ENCODE measurements around the gene STAC.
"Not testable (repeated sequence)": the region's sequence is repeated elsewhere in the genome, so short reads cannot be mapped to it uniquely, and the experiment has no call there.

STAC gene

DNA sequence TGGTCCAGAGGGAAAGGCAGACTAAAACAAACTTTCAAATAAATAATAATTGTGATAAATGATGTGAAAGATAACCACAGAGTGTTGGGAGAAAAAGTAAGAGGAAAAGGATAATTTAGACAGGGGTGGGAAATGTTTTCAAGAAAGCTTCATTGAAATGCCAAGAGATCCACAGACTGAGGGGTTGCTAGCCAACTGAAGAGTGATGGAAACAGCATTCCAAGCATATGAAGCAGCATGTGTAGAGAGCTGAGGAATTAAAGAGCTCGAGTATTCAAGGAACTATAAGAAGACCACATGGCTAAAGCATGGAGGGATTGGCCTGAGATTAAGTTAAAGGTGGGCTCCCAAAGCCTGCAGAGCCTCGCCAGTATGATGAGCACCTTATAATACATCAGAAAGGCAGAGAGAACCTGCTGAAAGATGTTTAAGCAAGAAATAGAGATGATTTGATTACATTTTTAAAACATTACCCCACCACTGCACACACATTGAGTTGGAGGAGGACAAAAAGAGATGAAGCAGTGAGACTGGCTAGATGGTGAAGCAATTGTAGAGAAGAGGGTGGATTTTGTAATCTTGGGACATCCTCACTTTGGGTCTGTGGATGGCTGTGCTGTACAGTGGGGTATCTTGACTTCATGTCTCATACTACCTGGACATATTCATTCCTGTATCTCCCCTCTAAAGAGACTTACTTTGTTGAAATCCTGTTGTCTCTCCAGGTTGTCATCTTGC lies 100.8 kb downstream of the STAC start:
- DNase-seq = no peak

DNA sequence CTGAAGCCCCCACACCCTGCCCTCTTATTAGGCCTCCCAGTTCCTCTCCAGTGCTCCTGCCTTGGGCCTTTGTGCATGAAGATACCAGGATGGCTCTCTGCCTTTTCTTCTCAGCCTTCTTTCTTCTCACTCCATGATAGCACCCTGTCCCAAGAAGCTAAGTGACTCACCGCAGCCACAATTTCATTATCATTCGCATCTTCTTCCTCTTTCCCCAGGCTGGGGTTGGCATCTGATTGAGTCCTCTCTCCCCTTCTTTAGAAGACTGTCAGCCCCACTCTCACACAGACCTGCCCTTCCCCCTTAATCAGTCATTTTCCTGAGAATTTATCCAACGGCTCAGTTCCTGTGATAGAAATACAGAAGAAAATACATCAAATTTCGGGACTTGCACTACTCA lies 102.0 kb downstream of the STAC start:
- DNase-seq = no peak

DNA sequence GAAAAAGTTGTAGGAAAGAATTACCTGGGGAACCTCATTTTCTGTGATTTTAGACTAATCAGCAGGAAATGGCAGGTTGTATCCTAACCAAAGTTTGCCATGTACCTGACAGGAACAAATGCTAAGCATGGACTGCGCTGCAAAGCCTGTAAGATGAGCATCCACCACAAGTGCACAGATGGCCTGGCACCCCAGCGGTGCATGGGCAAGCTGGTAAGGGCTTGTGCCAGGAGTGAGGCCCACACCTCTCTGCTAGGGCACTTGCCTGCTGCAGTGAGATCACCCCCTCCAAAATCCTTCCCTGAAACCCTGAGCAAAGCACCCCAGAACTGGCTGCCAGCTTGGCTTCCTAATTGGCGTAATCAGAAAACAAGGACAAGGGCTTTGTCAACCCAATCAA lies 102.6 kb downstream of the STAC start:
- DNase-seq = no peak

DNA sequence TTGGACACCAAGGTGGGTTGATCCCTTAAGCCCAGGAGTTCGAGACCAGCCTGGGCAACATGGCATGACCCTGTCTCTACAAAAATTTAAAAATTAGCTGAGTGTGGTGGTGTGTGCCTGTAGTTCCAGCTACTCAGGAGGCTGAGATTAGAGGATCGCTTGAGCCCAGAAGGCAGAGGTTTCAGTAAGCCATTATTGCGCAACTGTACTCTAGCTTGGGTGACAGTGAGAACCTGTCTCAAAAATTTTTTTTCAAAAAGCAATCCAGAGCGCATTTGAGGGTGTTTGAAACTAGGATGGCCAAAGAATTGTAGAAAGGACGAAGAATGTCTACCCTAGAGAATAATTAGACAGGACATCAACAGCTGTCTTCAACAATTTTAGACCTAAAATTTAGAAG lies 103.4 kb downstream of the STAC start:
- no peak for DNase-seq

DNA sequence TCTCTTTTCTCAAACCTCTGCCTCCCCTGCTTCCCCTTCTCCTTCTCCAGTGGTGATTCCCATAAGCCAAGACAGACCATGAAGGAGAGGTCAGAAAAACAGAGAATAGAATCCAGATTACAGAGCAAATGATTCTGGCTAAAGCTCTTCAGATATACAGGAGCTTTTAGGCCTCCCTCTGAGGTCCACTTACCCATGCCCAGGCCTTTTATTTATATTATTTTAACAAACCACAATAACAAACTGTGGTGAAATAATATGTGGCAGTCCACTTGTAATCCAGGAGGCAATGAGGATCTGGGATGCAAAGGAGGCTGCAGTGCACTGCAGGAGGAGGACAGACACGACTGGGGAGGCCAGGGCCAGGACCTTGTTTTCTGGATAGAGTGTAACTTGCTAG lies 104.1 kb downstream of the STAC start:
- no peak for DNase-seq

DNA sequence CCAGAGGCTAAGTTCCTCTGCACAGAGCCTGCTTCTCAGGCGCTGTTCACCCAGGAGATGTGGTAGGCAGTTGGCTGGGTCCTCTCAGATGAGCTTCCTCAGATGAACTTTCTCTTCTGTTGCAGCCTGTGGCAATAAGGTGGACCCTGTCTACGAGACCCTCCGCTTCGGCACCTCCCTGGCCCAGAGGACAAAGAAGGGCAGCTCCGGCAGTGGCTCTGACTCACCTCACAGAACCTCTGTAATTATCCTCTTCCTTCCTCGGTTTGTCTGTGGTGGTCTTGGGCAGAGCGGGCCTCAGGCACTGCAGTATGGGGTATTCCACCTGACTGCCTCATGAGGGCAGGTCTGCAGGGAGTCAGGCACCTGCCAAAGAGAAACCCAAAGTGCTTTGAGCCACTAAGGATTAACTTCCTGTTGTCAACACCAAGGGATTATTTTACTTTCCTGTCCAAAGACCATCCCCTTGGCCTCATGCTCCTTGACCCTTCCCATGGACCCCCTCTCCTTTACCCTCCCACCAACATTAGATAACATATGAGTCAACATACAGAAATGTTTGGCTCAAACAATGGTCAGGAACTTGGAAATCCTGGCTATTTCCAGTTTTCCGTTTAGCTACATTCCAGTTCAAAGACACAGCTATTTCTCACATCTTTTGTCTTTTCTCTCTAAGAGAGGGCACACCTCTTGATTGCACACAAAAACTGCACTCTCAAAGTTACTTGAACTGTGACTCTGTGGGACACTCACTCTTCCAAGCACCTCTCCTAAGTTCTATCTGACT lies 105.9 kb downstream of the STAC start:
- DNase-seq = no peak

DNA sequence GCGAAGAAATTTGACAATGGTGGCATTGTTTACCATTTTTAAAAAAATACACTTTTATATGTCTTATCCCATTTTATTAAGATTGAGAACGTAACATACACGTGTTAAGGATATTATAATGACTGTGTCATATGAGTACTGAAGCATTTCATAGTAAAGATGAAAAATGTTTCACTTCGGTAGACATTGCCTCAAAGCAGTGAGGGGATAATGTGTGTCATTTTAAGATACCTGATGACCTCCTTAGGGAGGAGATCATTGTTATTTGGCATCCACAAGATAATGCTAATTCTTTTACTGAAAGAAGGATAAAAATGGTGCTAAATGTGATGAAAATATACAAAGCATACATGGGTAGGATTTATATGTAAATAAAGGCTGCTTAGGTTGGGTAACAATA lies 107.3 kb downstream of the STAC start:
- no peak for DNase-seq

DNA sequence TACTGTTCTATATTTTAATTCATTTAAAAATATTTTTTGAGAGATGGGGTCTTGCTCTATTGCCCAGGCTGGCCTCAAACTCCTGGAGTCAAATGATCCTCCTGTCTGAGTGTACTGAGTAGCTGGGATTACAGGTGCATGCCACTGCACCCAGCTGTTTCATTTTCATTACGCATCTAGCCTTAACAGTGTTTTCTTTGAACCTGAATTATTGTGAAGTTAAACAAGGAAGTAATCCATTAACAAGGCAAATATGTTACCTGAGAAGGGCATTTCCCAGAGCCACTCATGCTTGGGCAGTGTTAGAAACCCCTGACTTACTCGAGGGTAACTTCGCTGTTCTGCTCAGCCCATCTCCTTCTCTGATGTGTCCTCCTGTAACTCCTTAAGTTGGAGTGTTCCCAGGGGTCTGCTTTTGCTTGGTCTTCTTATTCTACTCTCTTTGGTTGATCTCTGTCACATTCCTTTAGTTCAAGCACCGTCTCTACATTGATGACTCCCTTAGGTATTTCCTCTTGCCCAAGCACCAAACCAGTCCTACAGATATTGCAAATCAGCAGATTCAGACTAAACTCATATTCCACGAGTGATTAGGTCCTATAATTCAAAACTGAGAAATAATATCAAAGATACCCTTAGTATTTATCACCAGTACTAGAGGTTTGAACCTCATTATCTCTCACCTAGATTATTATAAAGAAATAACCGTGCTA lies 107.9 kb downstream of the STAC start:
- no peak for DNase-seq

DNA sequence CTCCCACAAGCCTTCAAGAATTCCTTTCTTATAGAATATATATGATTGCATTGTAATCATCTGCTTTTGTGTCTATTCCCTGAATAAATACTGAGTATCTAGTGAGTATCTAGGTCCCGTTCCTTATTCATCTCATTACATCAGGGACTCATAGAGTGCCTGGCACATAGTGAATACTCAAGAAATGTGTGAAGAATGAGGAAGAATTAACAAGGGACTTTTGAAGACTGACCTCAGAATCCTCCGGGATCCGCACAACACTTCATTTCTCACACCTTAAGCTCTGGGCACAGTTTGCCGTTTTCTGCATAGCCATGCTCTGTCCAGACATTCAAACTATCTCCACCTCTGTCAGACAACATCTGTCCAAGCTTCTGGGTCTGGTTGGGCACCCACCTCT lies 108.8 kb downstream of the STAC start:
- no peak for DNase-seq

DNA sequence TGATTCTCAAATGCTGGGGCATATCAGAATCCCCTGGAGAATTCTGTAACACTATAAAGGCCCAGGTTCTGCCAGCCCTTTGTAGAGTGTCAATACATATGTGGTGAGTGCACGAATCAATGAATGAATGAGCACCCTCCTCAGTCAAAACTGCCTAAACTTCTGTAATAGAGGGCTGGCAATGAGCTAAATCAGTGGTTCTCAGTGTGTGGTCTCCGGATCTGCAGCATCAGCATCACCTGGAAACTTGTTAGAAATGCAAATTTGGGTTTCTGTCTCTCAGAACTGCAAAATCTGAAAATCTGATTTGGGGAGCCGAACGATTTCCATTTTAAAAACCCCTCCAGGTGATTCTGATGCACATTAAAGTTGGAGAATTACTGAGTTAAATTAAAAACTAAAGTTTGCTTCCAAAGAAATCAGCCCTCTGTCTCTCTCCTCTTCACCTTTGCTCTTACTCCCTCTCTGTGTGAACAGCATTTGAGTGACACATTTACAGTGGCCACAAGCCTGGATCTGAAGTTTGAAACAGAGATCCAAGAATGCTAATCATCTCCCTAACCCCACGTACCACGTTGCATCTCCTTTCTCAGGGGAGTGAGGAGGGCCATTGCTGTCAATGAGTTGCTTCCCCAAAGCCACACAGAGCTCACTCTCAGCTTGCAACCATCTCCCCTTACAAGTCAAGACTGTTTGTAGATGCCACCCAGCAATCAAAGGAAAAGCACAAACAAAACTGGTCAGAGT lies 109.5 kb downstream of the STAC start:
- DNase-seq = no peak

DNA sequence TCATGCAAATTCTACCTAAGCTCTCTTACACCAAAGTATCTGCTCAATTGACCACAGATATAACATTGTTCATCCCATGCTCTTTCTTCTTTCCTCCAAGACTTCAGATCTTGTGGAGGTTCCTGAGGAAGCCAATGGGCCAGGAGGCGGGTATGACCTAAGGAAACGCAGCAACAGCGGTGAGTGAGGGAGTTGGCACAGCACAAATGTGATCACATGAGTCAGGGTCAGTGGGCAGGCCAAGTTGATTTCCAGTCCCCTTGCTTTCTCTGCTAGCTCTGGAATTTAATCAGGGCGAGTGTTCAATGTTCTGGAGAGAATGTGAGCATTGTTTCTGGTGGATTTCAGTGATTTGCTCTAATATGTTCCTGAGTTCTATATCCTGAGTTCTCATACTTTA lies 112.7 kb downstream of the STAC start:
- DNase-seq = no peak

DNA sequence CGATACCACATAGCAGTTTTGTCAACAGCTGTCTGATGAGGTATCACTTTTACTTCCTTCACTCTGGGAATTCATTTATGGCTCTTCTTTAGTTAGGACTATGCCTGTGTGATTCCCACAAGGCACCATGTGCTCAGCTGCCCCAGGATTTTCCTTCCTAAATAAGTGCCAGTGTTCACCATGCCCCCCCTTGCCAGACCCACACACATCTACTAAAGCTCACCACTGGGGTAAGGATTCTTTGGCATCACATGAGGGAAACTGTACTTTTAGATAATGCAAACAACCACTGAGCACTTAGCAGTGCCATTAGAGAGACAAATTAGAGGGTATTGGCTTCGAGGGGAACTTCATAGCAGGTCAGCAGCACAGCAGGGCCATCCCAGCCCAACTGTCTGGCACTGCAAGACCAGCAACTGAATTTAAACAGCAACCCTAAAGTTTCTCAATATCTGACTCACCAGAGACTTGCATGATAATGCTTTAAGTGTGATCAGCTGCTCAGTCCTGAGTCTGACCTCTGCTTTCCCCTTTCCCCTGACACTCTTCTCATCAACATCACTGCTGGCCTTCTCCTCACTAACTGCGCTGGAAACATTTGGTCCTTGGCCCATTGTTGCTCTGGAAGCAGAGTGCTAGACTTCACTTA lies 114.3 kb downstream of the STAC start:
- no peak for DNase-seq

DNA sequence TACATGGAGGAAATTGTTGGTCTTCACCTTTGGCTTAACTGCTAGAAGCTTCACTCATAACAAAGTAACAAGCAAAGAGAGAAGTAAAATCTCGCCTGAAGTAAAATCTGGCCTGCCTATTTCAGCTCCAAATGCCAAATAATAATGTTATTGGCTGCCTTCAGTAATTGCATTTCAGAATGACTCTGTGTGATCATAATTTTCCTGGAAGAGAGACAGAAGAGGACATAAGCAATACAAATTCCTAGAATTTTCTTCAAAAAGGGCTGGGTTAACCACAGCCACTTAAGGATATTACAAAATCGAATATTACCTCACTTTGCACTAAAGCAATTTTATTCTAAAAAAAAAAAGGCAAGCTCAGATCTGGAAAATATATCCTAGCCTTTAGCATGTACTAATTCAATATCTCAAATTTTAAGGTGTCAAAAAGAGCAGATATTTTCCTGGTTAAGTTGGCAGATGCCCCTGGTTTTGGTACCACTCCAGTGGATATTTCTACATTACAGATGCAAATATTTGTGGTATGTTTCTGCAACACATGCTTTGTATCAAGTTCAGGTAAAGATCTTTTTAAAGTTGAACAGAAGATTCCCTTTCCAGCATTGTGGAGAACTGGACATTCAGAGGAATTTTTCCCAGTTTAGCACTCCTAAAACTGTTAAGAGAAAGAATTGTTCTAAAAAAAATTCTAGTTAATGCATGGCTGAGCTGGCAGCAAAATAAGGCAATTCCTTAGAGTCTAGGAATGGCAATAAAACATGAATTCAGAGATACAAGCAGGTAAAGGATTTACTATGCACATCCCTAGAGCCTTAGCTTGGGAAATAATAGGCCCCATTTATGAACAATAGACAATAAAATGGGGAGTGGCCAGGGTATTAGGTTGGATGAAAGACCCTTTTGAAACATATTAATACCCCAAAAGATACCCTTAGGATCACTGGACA lies 116.7 kb downstream of the STAC start:
- DNase-seq = no peak

DNA sequence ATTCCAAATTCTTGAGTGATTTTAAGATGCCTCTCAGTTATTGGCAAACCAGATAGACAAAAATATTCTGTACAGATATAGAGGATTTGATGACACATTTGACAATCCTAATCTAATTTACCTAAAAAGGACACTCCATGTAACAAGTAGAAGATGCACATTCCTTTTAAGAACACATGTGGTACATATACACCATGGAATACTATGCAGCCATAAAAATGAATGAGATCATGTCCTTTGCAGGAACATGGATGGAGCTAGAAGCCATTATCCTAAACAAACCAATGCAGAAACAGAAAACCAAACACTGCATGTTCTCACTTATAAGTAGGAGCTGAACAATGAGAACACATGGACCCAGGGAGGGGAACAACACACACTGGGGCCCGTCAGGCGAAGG lies 119.7 kb downstream of the STAC start:
- DNase-seq = not testable (repeated sequence)

DNA sequence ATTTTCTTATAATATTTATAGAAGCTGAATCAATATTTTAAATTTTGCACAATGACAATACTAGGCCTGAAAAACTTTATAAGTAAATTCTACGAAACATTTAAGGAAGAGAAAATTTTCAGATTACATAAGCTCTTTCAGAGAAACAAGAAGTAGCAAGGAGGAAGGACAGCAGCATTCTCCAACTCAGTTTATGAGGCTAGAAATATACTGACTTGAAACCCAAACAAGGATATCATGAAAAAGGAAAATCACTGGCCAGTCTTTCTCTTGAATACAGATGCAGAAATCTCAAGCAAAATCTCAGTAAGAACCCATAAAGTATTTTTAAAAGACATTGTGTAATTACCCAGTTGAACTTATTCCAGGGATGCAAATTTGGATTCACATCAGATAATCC lies 121.3 kb downstream of the STAC start:
- DNase-seq = no peak

DNA sequence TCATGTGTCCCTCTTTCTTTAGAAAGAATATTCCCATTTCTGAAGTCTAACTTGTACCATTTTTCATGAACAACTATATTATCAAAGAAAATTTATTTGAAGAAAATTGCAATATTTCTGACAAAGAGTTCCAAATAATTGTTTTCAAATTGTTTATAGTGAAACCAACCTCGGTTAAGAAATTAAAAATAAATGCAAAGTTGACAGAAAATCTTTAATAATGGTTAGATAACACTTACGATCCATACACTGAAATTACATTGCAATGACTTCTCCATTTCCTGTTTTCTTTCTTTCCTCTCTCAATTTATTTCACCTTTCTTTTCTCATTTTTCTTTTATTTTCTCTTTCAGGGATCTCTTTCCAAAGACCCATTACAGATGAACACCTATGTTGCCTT lies 125.1 kb downstream of the STAC start:
- no peak for DNase-seq

DNA sequence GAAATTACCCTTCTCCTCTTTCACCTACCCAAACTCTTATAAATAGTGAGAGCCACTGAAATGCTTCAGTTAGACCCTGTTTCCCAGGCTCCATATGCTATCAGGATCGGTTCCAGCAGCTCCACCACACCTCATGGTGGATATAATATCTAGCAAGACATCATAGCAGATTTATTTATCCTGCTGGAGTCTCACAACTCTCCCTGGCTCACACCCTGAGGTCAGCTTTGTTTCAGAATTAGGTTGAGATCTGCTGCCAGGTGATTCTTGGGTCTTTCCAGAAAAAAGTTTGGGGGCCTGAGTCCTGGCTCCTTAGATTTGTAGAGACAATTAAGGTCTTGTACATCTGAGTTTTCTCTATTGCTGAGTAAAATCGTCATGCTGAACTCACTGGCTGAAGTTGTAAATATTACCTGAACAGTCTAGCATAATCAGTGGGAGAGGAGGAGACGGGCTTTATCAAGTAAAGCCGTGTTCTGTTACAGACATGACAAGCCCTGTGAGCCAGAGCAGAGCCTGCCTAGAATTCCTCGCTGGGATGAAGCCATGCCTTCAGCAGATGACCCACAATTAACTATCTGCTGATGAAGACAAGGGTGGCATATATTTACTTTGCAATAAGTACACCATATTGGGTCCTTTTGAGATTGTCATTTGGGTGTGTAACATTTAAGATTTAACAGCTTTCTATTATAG lies 131.6 kb downstream of the STAC start:
- DNase-seq = no peak

DNA sequence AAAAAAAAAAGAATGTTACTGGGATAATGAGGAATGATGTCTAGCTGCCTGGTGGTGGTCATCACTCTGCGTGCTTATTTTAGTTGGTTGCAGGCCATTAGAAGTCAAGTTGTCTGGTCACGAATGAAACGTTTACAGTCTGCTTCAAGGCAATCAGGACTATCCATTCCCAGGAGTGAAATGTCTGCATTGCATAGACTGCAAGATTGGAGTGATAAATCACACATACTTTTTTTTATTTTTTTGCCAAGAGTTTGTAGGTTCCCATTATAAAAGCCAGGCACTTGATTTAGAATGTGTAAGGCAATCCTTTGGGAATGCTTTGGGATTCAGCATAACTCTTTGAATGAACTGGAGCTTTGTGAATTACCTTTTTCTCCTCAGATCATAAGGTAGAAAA lies 132.3 kb downstream of the STAC start:
- DNase-seq = no peak

DNA sequence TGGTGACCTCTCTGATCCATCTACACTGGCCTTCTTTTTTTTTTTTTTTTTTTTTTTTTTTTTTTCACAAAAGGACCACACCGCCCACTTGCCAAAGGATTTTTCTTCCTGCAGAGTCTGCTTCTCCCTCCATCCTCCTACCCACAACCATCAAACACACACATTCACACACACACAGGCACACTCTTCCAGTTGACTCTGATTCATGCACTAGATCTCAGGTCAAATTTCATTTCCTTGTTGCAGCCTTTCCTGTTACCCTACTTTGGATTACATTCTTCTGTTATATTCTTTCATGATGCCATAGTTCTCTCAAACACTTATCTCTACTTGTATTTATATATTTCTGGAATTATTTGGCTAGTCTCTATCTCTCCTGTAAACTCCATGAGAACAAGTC lies 133.9 kb downstream of the STAC start:
- DNase-seq = no peak

All from nucleus accumbens (tissue), 56 donors.